Fibroblast of lung (primary cell): Measurements from ENCODE around the gene UGGT1. TPM values are rescaled to one million over a fixed set of nuclear protein-coding genes. Genes with fewer than 3 reads are reported as not detected.
A peak's percentile ranks its signal among the peaks of the same experiment; 100 is the strongest.

Experiments
- DNase-seq, 2 donors: peaks; one replicate each; pipeline versions ENCODE4 v3.0.0 to v3.0.0-alpha.2; 2010; ENCODE audit warnings: low read depth in 2 of 2
- H2AFZ ChIP-seq: 2 replicates; pipeline ENCODE4 v1.5.1; 2012; ENCODE audit warnings: low read length, control low read depth, inconsistent platforms
- H3K27ac ChIP-seq: 2 replicates; pipeline ENCODE4 v1.5.1; 2011; ENCODE audit warnings: low read length, control low read depth; ENCODE audit not compliant: insufficient read depth
- H3K27me3 ChIP-seq: 2 replicates; pipeline ENCODE4 v1.5.1; 2011; ENCODE audit warnings: mild to moderate bottlenecking, low read length; ENCODE audit not compliant: control insufficient read depth, insufficient read depth
- H3K36me3 ChIP-seq: 2 replicates; pipeline ENCODE4 v1.5.1; 2011; ENCODE audit warnings: low read length; ENCODE audit not compliant: control insufficient read depth, insufficient read depth
- H3K4me1 ChIP-seq: 2 replicates; pipeline ENCODE4 v1.5.1; 2011; ENCODE audit warnings: low read length; ENCODE audit not compliant: control insufficient read depth, insufficient read depth; ENCODE audit errors: extremely low read depth
- H3K4me2 ChIP-seq: 2 replicates; pipeline ENCODE4 v1.5.1; 2011; ENCODE audit warnings: low read length, control low read depth; ENCODE audit not compliant: insufficient read depth; ENCODE audit errors: extremely low read depth
- H3K4me3 ChIP-seq, 4 experiments: fragments of 200-600 bp in 1 of 4; sonication (generic) in 1 of 4; replicated peaks in 1 of 4; 2 replicates each; pipeline ENCODE4 v1.5.1; 2011 to 2016; ENCODE audit warnings: low read length in 4 of 4, low read depth in 3 of 4, mild to moderate bottlenecking in 3 of 4, control low read depth in 2 of 4, inconsistent platforms in 1 of 4, mixed read lengths in 1 of 4; ENCODE audit not compliant: insufficient read depth in 1 of 4; ENCODE audit errors: control extremely low read depth in 1 of 4
- H3K79me2 ChIP-seq: 2 replicates; pipeline ENCODE4 v1.5.1; 2012; ENCODE audit warnings: mild to moderate bottlenecking, low read length, inconsistent platforms; ENCODE audit not compliant: control insufficient read depth, insufficient read depth
- H3K9ac ChIP-seq: 2 replicates; pipeline ENCODE4 v1.5.1; 2011; ENCODE audit warnings: mild to moderate bottlenecking, low read length, control low read depth; ENCODE audit not compliant: insufficient read depth
- H3K9me3 ChIP-seq: 2 replicates; pipeline ENCODE4 v1.5.1; 2012; ENCODE audit warnings: low read depth, low read length; ENCODE audit not compliant: control insufficient read depth, insufficient read depth
- H4K20me1 ChIP-seq: 2 replicates; pipeline ENCODE4 v1.5.1; 2011; ENCODE audit warnings: low read length; ENCODE audit not compliant: control insufficient read depth, insufficient read depth; ENCODE audit errors: extremely low read depth
- CTCF ChIP-seq, 2 donors: IDR thresholded peaks in 1 of 2; conservative IDR thresholded peaks in 1 of 2; 1 replicate in 1 of 2; 2 replicates in 1 of 2; pipeline ENCODE4 v1.5.1; 2011 to 2012; ENCODE audit warnings: low read length in 2 of 2, control low read depth in 1 of 2, inconsistent platforms in 1 of 2, low read depth in 1 of 2, mild to moderate bottlenecking in 1 of 2
- EZH2 ChIP-seq: IDR thresholded peaks from 2 replicates; pipeline ENCODE4 v1.5.1; 2012; ENCODE audit warnings: low read length, control low read depth, mild to moderate bottlenecking; ENCODE audit errors: missing control alignments
- polyA plus RNA-seq, 2 donors: library from polyadenylated mRNA; depleted of rRNA in 1 of 2; stranded (reverse) in 1 of 2; unstranded in 1 of 2; fragments of >200 nt; gene quantifications; 2 replicates each; pipeline ENCODE4 v1.2.1, GENCODE V29; 2011 to 2012; ENCODE audit warnings: missing spikeins in 1 of 2
- total RNA-seq: library from RNA; depleted of rRNA; stranded (reverse); fragments of >200 nt; gene quantifications from 2 replicates; pipeline ENCODE4 v1.2.1, GENCODE V29; 2014

UGGT1 gene
- total and polyA plus RNA-seq, 2 donors (not counting 1 experiment from before 2014, with no cell fraction given) = 59.3 to 87.9 TPM

DNA sequence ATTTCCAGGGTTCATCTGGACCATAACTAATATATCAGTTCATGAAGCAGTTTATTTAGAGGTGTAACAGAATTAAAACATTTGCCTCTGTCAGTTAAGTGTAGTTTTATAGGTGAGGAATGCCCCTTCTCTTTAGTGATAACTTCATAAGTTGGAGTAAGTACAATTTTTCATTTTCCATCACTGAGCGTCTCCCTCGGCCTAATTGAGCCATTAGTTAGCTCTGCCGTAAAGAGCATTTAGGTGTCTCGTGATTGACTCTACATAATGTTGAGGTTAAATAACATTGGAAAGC is 88.4 kb downstream of the UGGT1 start:
- Histone ChIP-seq H3K36me3 (peaks cover 11% of the 10 kb centered on the region), H3K9ac (no peak overlapping the region), H3K9me3 (no peaks in the 10 kb centered on the region), H2AFZ (no peak overlapping the region), H3K4me1 (peaks cover 9% of the 10 kb centered on the region), H3K27ac (peak overlapping the region; percentile 24), H4K20me1 (no peaks in the 10 kb centered on the region), H3K4me2 (peak overlapping the region; percentile 2), H3K27me3 (no peaks in the 10 kb centered on the region), H3K4me3 (no peak overlapping the region), H3K79me2 (no peaks in the 10 kb centered on the region)
- no peak for DNase-seq
- TF ChIP-seq EZH2 = no peak
- no peak for TF ChIP-seq CTCF (conservative IDR thresholded peaks at IDR 0.05 in 1 of 2, IDR thresholded peaks at IDR 0.05 in 1 of 2; ENCODE audit: low read depth in 1 of 2, low read length in 2 of 2)

DNA sequence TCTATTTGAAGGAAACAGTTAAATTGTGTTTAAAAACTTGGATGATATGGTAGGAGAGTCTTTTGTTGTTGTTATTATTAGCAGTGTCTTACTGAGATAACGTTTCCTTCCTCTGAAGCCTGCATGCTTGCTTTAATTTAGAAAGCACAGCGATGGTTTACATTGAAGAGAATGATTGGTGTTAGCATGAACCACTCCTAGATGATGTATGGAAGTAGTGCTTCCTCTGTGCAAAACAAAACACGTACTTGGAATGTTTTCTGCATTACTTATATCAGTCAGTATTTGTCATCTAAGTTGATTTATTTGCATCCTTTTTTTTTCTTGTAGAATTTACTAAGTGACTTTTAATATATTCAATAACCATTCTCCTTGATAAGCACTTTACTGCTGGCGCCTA is 89.0 kb downstream of the UGGT1 start:
- Histone ChIP-seq H3K27me3 (no peaks in the 10 kb centered on the region), H3K79me2 (no peaks in the 10 kb centered on the region), H3K9me3 (no peaks in the 10 kb centered on the region), H3K9ac (no peak overlapping the region), H3K4me2 (no peak overlapping the region), H3K27ac (no peak overlapping the region), H2AFZ (no peak overlapping the region), H4K20me1 (no peaks in the 10 kb centered on the region), H3K4me1 (peaks cover 9% of the 10 kb centered on the region), H3K36me3 (peaks cover 11% of the 10 kb centered on the region), H3K4me3 (no peak overlapping the region)
- TF ChIP-seq CTCF (conservative IDR thresholded peaks at IDR 0.05 in 1 of 2, IDR thresholded peaks at IDR 0.05 in 1 of 2; ENCODE audit: low read depth in 1 of 2, low read length in 2 of 2) = no peak
- no peak for TF ChIP-seq EZH2
- peak in 1 of 2 donors; percentile 48 for DNase-seq

GRCh38 chr2:128185576-128185975 is 94.6 kb downstream of the UGGT1 start:
- DNase-seq = no peak
- Histone ChIP-seq H3K27me3 (no peaks in the 10 kb centered on the region), H3K4me3 (no peak overlapping the region), H3K9ac (no peak overlapping the region), H3K27ac (no peak overlapping the region), H2AFZ (no peak overlapping the region), H4K20me1 (no peaks in the 10 kb centered on the region), H3K79me2 (no peaks in the 10 kb centered on the region), H3K9me3 (no peaks in the 10 kb centered on the region), H3K4me2 (no peak overlapping the region), H3K36me3 (peaks cover 10% of the 10 kb centered on the region), H3K4me1 (peaks cover 8% of the 10 kb centered on the region)
- TF ChIP-seq EZH2 (no peak), CTCF (conservative IDR thresholded peaks at IDR 0.05 in 1 of 2, IDR thresholded peaks at IDR 0.05 in 1 of 2; ENCODE audit: low read depth in 1 of 2, low read length in 2 of 2) (no peak)
